HL-60 (cell line): ENCODE data around the gene CLDND1.

Experiments
- DNase-seq, 2 experiments: peaks; one replicate each; pipeline ENCODE4 v3.0.0-alpha.2; 2010 to 2020; ENCODE audit warnings: low read depth in 1 of 2, low spot score in 1 of 2
- H3K27ac ChIP-seq: fragments of 250-450 bp; sonication (Bioruptor Pico); replicated peaks from 2 replicates; pipeline ENCODE4 v1.5.1; 2020; ENCODE audit warnings: mild to moderate bottlenecking, moderate library complexity
- H3K27me3 ChIP-seq: fragments of 250-450 bp; sonication (Bioruptor Pico); 2 replicates; pipeline ENCODE4 v1.5.1; 2021; ENCODE audit warnings: mild to moderate bottlenecking, moderate library complexity; ENCODE audit not compliant: insufficient read depth, poor library complexity, severe bottlenecking
- H3K4me3 ChIP-seq: replicated peaks from 2 replicates; pipeline ENCODE4 v1.5.1; 2011; ENCODE audit warnings: mild to moderate bottlenecking, control low read depth, low read length; ENCODE audit not compliant: insufficient read depth
- GABPA ChIP-seq: IDR thresholded peaks from 2 replicates; pipeline ENCODE4 v1.6.1; 2012; ENCODE audit warnings: low read depth
- POLR2AphosphoS5 ChIP-seq: IDR thresholded peaks from 2 replicates; pipeline ENCODE4 v1.6.1; 2012; ENCODE audit warnings: low read depth
- REST ChIP-seq: IDR thresholded peaks from 2 replicates; pipeline ENCODE4 v1.6.1; 2012; ENCODE audit warnings: low read depth; ENCODE audit not compliant: insufficient replicate concordance
- SPI1 ChIP-seq: IDR thresholded peaks from 2 replicates; pipeline ENCODE4 v1.6.1; 2012; ENCODE audit warnings: low read depth, mild to moderate bottlenecking, borderline replicate concordance
- TF ChIP-seq, protein P1 (sequence below): IDR thresholded peaks from one replicate; pipeline ENCODE4 v1.5.1; 2011; ENCODE audit warnings: low read length, control low read depth, inconsistent platforms; ENCODE audit not compliant: insufficient read depth

CLDND1 gene

DNA sequence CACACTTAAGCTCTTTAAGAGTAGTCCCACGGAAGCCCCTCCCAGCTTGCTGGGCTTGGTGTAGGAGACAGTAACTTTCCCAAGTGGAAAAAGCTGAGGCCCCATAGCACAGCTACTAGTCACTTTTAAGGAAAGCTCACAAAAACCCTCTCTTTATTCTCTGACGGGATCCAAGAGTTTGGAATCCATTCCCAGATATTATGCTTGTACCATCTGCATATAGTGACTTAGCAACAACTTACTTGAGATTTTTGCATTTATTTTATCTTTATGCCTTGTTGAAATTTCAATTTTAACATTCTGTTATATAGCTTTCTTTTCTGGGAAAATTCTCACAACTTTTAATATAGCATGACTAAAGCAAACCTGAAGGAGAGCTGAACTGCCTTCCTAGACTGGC lies 28.5 kb upstream of the CLDND1 start:
- no peak for DNase-seq
- TF ChIP-seq REST (no peak), POLR2AphosphoS5 (no peak), GABPA (no peak), SPI1 (no peak)
- TF ChIP-seq, protein P1, sequence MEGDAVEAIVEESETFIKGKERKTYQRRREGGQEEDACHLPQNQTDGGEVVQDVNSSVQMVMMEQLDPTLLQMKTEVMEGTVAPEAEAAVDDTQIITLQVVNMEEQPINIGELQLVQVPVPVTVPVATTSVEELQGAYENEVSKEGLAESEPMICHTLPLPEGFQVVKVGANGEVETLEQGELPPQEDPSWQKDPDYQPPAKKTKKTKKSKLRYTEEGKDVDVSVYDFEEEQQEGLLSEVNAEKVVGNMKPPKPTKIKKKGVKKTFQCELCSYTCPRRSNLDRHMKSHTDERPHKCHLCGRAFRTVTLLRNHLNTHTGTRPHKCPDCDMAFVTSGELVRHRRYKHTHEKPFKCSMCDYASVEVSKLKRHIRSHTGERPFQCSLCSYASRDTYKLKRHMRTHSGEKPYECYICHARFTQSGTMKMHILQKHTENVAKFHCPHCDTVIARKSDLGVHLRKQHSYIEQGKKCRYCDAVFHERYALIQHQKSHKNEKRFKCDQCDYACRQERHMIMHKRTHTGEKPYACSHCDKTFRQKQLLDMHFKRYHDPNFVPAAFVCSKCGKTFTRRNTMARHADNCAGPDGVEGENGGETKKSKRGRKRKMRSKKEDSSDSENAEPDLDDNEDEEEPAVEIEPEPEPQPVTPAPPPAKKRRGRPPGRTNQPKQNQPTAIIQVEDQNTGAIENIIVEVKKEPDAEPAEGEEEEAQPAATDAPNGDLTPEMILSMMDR, result no peak
- no peak overlapping the region for H3K27ac ChIP-seq
- no peaks in the 10 kb centered on the region for H3K27me3 ChIP-seq
- no peak overlapping the region for H3K4me3 ChIP-seq

GRCh38 chr3:98550833-98551232 lies 28.1 kb upstream of the CLDND1 start:
- TF ChIP-seq POLR2AphosphoS5 (no peak), GABPA (no peak), REST (no peak), SPI1 (no peak)
- TF ChIP-seq, protein P1, result no peak
- H3K4me3 ChIP-seq, result no peak overlapping the region
- no peaks in the 10 kb centered on the region for H3K27me3 ChIP-seq
- DNase-seq, result no peak
- no peak overlapping the region for H3K27ac ChIP-seq

- no peak for DNase-seq
- TF ChIP-seq REST (no peak), SPI1 (no peak), GABPA (no peak), POLR2AphosphoS5 (no peak)
- TF ChIP-seq, protein P1, result no peak
- Histone ChIP-seq H3K4me3 (no peak overlapping the region), H3K27me3 (no peaks in the 10 kb centered on the region), H3K27ac (no peak overlapping the region)
These were observed 25.8 kb upstream of the CLDND1 start for GRCh38 chr3:98548544-98548943.
